Measurements from ENCODE around the gene LDB2. TPM values are rescaled to one million over a fixed set of nuclear protein-coding genes. Genes with fewer than 3 reads are reported as not detected.

The LDB2 gene
- total RNA-seq (ENCODE audit: low replicate concordance), result 1.5 and 31.5 TPM in 2 replicates
- long read RNA-seq, partial matches to known transcripts, result 1 of 8 reads
- long read RNA-seq, other reads (novel, unspliced or antisense), result 3 of 8 reads

GRCh38 chr4:16897991-16898827 lies at the start of gene LDB2:
Gene LDB2, minus strand, starts transcription at chr4:16898645.
- no peaks in the 10 kb centered on the region for H3K9me3 Mint-ChIP-seq
- H3K36me3 Mint-ChIP-seq, result no peaks in the 10 kb centered on the region
- TF ChIP-seq CTCF (conservative IDR thresholded peaks at IDR 0.05), result no peak
- H3K27me3 Mint-ChIP-seq, result peaks cover 26% of the 10 kb centered on the region
- peaks cover 36% of the 10 kb centered on the region for H3K4me1 Mint-ChIP-seq (ENCODE audit: unreplicated experiment)
- H3K27ac Mint-ChIP-seq, result peak within 1 kb of the TSS; percentile 68
- H3K4me3 Mint-ChIP-seq, result peak within 1 kb of the TSS; percentile 92
- no peak for DNase-seq (ENCODE audit: extremely low spot score, unreplicated experiment)

- Mint-ChIP-seq H3K27me3 (peaks cover 4% of the 10 kb centered on the region), H3K36me3 (no peaks in the 10 kb centered on the region), H3K4me1 (ENCODE audit: unreplicated experiment) (no peaks in the 10 kb centered on the region), H3K27ac (no peak overlapping the region), H3K9me3 (peaks cover 4% of the 10 kb centered on the region), H3K4me3 (no peak overlapping the region)
- no peak for TF ChIP-seq CTCF (conservative IDR thresholded peaks at IDR 0.05)
- DNase-seq (ENCODE audit: extremely low spot score, unreplicated experiment), result no peak
Measured at GRCh38 chr4:16942491-16942890, 44.0 kb upstream of the LDB2 start.

- no peaks in the 10 kb centered on the region for H3K36me3 Mint-ChIP-seq
- H3K9me3 Mint-ChIP-seq, result peaks cover 4% of the 10 kb centered on the region
- no peak for TF ChIP-seq CTCF (conservative IDR thresholded peaks at IDR 0.05)
- H3K27ac Mint-ChIP-seq, result no peak overlapping the region
- H3K4me1 Mint-ChIP-seq (ENCODE audit: unreplicated experiment), result no peaks in the 10 kb centered on the region
- H3K27me3 Mint-ChIP-seq, result peaks cover 4% of the 10 kb centered on the region
- no peak for DNase-seq (ENCODE audit: extremely low spot score, unreplicated experiment)
- H3K4me3 Mint-ChIP-seq, result no peak overlapping the region
Measured at GRCh38 chr4:16939178-16939577, 40.7 kb upstream of the LDB2 start.

- H3K27me3 Mint-ChIP-seq, result peaks cover 4% of the 10 kb centered on the region
- H3K9me3 Mint-ChIP-seq, result peaks cover 4% of the 10 kb centered on the region
- TF ChIP-seq CTCF (conservative IDR thresholded peaks at IDR 0.05), result no peak
- H3K4me1 Mint-ChIP-seq (ENCODE audit: unreplicated experiment), result no peaks in the 10 kb centered on the region
- H3K27ac Mint-ChIP-seq, result no peak overlapping the region
- DNase-seq (ENCODE audit: extremely low spot score, unreplicated experiment), result no peak
- H3K4me3 Mint-ChIP-seq, result no peak overlapping the region
- no peaks in the 10 kb centered on the region for H3K36me3 Mint-ChIP-seq
Measured at GRCh38 chr4:16938512-16939040, 40.1 kb upstream of the LDB2 start.

GRCh38 chr4:16931339-16932305 lies 33.2 kb upstream of the LDB2 start:
- Mint-ChIP-seq H3K4me1 (ENCODE audit: unreplicated experiment) (no peaks in the 10 kb centered on the region), H3K27me3 (no peaks in the 10 kb centered on the region), H3K27ac (no peak overlapping the region), H3K36me3 (no peaks in the 10 kb centered on the region), H3K9me3 (no peaks in the 10 kb centered on the region), H3K4me3 (no peak overlapping the region)
- TF ChIP-seq CTCF (conservative IDR thresholded peaks at IDR 0.05), result no peak
- no peak for DNase-seq (ENCODE audit: extremely low spot score, unreplicated experiment)
